NCI-H510A (cell line): ENCODE measurements around the gene ZNF678.

ENCODE experiments used
- DNase-seq: peaks from one replicate; lab custom pipeline; 2025; lab: John Stamatoyannopoulos, UW

ZNF678 gene

GRCh38 chr1:227723474-227723873 is 160.1 kb downstream of the ZNF678 start:
- no peak for DNase-seq

DNA sequence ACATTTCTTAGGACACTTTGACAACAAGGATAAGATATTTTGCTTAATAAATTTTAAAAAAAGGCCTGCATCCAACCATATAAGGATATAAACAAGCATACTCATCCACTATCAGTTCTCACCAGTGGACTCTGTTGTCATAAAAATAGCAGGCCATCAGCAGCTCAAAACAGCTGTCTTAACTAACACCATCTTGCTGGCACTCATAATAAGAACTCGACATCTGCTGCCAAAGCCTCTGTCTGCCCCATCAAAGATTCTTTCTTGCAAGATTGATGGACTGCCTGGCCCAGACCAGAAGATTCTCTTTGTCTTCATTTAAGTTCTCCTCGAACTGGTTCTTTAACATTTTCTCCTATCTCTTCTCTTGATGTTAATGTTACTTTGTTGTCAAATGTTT is 161.7 kb downstream of the ZNF678 start:
- DNase-seq: no peak

DNA sequence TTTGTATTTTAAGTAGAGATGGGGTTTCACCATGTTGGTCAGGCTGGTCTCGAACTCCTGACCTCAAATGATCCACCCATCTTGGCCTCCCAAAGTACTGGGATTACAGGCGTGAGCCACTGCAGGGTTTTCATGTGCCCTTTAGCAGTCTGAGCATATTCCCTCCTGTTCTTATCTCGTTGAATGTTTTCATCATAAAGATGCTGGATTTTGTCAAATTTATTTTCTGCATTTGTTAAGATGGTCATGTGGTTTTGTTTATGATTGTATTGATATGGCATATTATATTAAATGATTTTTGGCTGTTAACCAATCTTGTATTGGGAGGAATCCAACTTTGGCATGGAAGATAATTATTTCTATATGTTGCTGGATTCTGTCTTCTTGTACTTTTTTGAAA is 163.0 kb downstream of the ZNF678 start:
- DNase-seq: no peak
